ENCODE measurements around the gene MAP1B.

Gene MAP1B

DNA sequence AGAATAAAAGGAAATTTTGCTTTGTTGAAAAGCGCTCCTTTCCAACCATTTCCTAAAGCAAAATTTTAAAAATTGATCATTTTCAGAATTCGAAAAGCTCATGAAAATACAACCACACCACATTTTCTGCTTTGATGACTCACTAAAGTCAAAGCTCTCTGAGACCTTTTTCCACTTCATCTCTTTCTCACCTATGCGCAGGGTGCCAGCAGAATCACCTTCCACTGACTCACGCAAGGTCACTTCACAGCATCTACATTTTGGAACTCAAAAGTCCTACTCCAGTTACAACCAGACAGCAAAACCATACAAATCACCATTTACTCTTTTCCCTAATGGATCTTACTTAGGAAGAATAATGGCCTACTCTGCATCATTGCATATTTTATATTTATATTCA, 106.2 kb downstream of the MAP1B start:
- no peak overlapping the region for H3K4me3 ChIP-seq (ENCODE audit: low read length)
- no peak for TF ChIP-seq ZNF274 (IDR thresholded peaks at IDR 0.05; ENCODE audit: low read depth, low read length)

DNA sequence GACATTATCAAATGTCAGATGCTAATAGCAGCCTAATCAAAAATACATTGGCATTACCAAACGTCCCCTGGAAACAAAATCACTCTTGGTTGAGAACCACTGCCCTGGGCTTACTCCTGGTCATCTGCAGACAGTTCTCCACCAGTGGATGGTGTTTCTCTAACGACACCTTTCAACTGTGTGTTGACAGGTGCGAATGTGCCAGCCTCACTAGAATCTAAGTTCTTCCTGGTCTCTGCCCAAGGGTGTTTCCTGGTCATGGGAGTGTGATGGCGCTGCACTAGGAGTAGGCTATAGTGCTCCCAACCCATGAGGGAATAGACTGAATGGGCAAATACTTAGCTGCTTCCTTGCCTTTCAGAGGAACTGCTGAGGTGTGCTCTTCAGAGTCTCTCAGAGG, 106.9 kb downstream of the MAP1B start:
- no peak overlapping the region for H3K4me3 ChIP-seq (ENCODE audit: low read length)
- TF ChIP-seq ZNF274 (IDR thresholded peaks at IDR 0.05; ENCODE audit: low read depth, low read length) = no peak

DNA sequence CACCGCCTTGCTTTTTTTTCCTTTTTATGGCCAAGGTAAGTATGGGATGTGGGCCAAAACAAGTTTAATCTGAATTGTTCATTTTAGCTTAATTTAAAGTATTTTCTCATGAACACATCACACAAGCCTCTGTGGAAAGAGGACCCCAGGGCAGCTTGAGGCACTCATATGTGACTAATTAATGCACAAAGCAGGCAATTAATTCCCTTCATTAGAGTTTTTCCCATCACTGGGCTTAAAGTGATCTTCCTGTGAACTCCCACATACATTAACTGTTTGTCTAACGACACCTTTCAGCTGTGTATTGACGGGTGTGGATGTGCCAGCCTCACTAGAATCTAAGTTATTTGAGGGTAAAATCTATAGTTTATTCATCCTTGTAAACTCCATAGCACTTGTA, 109.5 kb downstream of the MAP1B start:
- no peak for TF ChIP-seq ZNF274 (IDR thresholded peaks at IDR 0.05; ENCODE audit: low read depth, low read length)
- no peak overlapping the region for H3K4me3 ChIP-seq (ENCODE audit: low read length)

DNA sequence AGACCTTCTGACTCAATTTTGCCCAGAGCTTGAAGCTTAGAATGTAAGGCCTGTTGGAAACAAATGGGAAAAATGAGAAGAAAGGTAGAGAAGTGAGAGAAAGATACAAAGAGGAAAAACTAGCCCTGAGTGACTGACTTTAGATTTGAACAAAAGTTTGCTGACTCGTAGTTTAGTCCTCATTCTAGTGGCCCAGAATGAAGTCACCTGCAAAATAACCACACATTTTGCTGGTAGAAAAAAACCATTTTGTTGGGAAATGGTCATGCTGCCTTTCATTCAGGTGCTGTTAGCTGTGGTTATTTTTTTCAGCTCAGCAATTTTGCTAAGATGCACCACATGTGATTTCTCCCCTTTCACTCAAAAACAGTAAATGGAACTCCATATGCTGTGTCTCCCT, 113.8 kb downstream of the MAP1B start:
- H3K4me3 ChIP-seq (ENCODE audit: low read length) = no peak overlapping the region

DNA sequence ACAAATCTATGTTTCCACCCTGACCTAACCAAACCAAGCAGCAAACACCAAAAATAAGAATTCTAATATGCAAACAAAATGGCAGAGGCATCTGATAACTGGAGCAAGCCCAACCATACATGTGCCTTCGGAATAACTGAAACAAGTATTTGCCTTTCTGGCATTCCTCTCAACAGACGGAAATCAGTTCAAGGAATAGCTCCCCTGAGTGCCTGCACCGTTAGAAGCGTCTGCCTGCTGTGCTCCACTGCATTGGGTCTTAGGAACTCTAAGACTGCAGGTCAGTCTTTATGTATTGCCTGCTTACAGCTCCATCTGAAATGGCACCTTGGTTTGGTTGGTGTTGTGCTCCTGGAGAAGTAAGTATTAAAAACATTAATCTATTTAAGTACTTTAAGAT, 114.3 kb downstream of the MAP1B start:
- TF ChIP-seq ZNF274 (IDR thresholded peaks at IDR 0.05; ENCODE audit: low read depth, low read length) = no peak
- H3K4me3 ChIP-seq (ENCODE audit: low read length) = no peak overlapping the region

More for the DNA sequence above, 113.8 kb downstream of the MAP1B start:
- TF ChIP-seq ZNF274 (IDR thresholded peaks at IDR 0.05; ENCODE audit: low read depth, low read length) = no peak

DNA sequence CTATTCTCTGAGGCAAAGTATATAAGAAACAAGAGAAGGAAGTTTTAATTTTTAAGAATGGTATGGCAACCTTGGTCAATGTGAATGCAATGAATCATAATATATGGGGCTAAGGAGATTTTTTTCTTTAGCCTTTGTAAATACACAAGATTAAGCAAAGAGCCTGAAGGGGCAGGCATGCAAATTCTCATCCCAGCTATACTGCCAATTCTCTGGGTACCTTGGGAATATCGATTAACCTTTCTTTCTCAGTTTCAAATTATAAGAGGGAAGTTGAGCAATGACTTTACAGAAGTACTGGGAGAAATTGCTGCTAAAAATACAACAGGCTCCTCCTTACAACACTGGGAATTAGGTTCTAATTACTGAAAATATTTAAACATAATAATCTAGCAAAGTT, 115.2 kb downstream of the MAP1B start:
- TF ChIP-seq ZNF274 (IDR thresholded peaks at IDR 0.05; ENCODE audit: low read depth, low read length) = no peak
- no peak overlapping the region for H3K4me3 ChIP-seq (ENCODE audit: low read length)

DNA sequence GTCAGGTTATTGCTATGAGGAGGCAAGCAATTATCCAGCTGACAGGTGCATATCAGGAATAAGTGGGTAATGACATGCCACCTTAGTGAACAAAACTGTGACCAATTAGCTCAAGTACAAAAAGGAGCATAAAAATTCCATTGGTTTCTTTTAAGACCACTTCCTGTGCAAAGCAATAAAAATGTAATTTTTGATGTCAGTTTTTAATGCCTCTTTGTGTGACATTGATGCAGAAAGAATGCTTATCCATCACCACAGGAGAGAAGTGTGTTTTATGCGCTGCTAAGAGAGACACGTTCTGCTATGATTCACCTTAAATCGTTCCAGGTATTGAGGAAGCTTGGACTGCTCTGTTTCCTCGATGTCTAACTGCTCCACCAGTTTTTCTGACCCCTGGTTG, 116.1 kb downstream of the MAP1B start:
- no peak for TF ChIP-seq ZNF274 (IDR thresholded peaks at IDR 0.05; ENCODE audit: low read depth, low read length)
- no peak overlapping the region for H3K4me3 ChIP-seq (ENCODE audit: low read length)

DNA sequence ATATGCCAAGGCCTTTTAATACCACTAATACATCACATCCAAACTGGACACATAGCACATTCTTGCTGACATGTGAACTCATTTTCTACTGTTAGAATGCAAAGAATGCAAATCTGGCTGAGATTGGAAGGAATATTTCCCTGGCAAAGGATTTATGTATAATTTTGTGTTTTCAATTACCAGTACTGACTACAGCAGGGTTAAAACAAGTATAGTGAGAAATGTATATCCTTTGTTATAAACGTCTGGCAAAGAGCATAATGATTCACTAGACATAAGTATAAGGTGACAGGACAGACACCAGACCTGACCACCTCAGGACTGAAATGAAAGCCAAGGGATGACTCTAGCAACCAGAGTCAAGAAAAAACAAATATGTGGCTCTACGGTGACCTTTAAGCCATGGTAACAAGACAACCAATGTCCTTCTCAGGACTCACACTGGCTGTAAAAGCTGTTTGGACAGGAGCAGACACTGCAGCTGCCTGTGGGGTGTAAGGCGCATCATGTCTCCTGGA, 117.7 kb downstream of the MAP1B start:
- no peak for TF ChIP-seq ZNF274 (IDR thresholded peaks at IDR 0.05; ENCODE audit: low read depth, low read length)
- H3K4me3 ChIP-seq (ENCODE audit: low read length) = no peak overlapping the region

DNA sequence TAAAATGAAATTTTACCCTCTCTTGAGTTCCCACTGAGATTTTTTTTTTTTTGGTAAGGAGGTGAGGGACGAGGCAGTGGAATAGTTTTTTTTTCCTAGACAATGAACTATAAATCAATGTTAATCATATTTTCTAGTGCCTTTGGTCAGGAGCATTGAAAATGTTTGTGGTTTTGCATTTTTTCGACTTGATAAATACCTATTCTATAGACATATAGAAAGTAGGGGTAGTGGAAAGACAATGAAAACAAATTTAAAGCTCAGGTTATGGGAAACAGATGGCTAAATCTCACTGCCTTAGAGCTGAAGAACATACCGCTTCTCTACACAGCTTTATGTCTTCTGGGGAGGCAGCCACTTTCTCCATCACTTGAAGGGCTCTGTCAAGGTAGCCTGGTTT, 118.5 kb downstream of the MAP1B start:
- no peak for TF ChIP-seq ZNF274 (IDR thresholded peaks at IDR 0.05; ENCODE audit: low read depth, low read length)

DNA sequence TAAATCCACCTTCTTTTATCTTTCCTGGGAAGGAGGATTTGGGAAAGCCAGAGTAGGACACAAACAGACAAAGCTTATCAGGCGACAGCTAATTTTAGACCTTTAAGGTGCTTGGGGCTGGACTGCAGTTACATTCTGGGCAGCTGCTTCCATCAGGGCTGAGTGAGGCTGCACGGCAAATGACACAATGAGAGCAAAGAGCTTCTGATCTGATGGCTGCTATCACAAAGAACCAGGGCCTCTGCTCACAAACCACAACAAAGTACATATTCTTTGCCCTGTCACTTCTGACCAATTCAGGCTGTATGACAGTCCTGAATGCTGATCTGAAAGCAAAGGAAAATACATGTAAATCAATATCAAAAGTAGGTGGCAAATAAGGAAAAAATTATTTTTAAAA, 119.7 kb downstream of the MAP1B start:
- no peak for TF ChIP-seq ZNF274 (IDR thresholded peaks at IDR 0.05; ENCODE audit: low read depth, low read length)

More for the DNA sequence above, 118.5 kb downstream of the MAP1B start:
- no peak overlapping the region for H3K4me3 ChIP-seq (ENCODE audit: low read length)

DNA sequence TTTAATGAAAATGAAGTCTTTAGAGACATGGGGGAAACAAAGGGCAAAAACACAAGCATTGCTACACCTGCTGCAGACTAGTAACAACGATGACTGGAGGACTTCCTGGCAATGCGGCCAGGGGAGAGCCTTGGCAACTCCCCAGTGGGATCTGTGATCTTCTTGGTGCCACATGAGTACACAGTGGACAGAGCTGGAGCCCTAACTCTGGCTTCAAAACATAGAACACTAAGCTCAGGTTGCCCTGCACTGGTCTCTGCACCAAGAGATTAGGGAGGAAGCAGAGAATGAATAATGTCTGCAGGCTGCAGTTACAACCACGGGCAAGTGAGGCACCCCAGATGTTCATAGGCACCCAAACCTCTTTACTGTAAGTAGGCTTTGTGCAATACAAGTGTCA, 121.7 kb downstream of the MAP1B start:
- no peak for TF ChIP-seq ZNF274 (IDR thresholded peaks at IDR 0.05; ENCODE audit: low read depth, low read length)

More for the DNA sequence above, 119.7 kb downstream of the MAP1B start:
- no peak overlapping the region for H3K4me3 ChIP-seq (ENCODE audit: low read length)

DNA sequence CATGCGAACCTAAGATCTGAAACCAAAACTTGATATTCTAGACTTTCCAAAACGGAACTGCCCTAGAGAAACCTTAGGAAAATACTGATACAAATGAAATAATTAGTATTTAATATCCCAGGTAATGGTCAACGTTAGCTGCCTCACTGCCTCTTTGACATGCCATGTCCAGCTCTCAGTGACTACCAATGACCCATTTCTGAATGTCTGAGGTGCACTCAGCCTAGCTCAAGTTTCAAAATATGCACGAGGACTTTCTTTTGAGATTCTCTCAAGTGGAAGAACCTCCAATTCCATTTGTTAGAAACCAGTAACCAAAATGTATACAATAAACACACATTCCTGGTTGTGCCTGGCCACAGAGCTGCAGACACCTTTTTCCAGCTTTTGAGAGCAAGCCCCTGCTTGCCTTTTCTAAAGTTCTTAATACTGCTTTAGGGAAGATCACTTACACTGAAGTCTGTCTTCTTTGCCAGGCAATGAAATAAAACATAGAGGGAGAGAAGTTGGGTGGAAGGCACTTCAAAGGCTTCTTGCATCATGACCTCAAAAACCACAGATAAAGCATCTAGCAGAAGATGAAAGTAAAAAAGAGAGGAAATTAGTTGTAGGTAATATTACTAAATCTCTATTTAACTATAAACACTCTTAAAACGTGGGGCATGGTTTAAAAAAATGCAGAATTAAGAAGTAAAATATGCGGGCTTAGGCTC, 124.9 kb downstream of the MAP1B start:
- no peak for TF ChIP-seq ZNF274 (IDR thresholded peaks at IDR 0.05; ENCODE audit: low read depth, low read length)
- peak overlapping the region; percentile 26; the same call in 1 of the 2 replicates for H3K4me3 ChIP-seq (ENCODE audit: low read length)

More for the DNA sequence above, 121.7 kb downstream of the MAP1B start:
- H3K4me3 ChIP-seq (ENCODE audit: low read length) = no peak overlapping the region

DNA sequence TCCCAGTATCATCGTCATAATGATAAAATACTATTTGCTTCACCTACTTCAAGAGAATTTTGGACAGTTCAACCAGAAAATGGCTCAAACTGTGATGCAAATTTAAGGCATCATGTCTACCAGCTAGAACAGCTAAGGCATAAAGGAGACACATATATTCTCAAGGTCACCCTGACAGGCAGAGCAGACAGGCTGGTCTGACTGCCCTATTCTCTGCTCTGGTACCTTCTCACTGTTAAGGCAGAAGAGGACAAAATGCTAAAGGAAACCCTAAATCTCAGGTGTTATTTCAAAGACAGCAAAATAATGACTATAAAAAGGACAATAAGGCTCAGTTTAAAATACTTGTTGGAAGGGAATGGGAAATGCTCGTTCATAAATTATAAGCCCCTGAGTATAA, 125.6 kb downstream of the MAP1B start:
- no peak overlapping the region for H3K4me3 ChIP-seq (ENCODE audit: low read length)
- TF ChIP-seq ZNF274 (IDR thresholded peaks at IDR 0.05; ENCODE audit: low read depth, low read length) = no peak

DNA sequence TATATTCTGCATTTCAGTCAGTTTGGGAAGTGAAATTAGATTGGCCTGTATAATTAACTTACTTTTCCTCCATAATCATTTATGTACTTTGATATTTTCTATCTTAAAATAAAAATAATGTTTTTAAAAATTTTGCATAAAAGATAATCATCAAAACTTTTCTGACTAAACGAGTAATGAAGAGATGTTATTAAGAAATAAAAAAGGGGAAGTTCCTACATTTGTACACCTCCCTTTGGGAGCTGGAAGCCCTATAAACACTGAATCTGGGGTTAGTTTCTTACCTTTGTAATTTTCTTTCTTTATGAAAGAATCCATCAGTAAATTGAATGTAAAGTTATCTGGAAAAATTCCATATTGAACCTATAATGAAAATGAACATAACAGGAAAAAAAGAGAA, 126.6 kb downstream of the MAP1B start:
- H3K4me3 ChIP-seq (ENCODE audit: low read length) = no peak overlapping the region
- TF ChIP-seq ZNF274 (IDR thresholded peaks at IDR 0.05; ENCODE audit: low read depth, low read length) = no peak

DNA sequence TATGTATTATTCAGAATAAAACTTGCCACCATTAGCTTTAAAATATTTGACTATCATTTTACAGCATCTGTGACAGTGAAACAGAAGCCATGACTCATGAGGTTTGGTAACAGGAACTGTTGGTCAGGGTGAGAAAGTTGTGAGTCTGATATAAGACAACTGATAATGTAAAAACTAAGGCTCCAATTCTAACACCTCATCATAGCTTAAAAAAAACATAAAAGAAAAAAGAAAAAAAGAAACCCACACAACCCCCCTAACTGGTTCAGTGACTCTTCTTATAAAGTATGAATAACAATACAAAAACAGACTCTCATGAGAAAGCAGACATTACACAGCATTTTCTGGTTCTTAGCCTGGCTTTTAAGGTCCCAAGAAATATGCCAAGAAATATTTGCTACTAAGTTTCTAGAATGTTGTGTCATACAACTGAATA, 127.0 kb downstream of the MAP1B start:
- no peak for TF ChIP-seq ZNF274 (IDR thresholded peaks at IDR 0.05; ENCODE audit: low read depth, low read length)
- no peak overlapping the region for H3K4me3 ChIP-seq (ENCODE audit: low read length)

DNA sequence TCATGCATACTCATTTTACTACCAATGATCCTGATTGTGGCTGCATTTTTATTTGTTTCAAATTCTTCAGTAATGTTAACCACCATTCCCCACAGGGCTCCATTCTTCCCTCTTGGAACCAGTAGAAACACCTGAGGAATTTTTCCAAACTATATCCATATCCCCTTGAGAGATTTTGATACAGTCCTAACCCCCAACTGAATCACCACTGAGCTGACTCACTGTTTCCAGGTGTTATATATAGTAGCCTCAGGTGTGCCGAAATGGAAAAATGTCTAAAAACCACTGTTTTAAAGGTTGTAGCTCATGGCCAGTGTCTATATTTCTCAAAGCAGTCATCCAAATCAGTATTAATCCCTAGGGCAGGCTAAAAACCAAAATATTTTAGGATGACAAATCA, 127.6 kb downstream of the MAP1B start:
- H3K4me3 ChIP-seq (ENCODE audit: low read length) = no peak overlapping the region
- TF ChIP-seq ZNF274 (IDR thresholded peaks at IDR 0.05; ENCODE audit: low read depth, low read length) = no peak
